SK-N-DZ (cell line): Measurements from ENCODE around the gene YEATS2.

Experiments
- DNase-seq: peaks from one replicate; pipeline ENCODE4 v3.0.0-alpha.2; 2015; ENCODE audit warnings: low spot score

YEATS2 gene

GRCh38 chr3:183810643-183811594 lies 113.3 kb downstream of the YEATS2 start:
- no peak for DNase-seq

- no peak for DNase-seq
These were observed 114.0 kb downstream of the YEATS2 start for GRCh38 chr3:183811638-183812037.

- DNase-seq, result no peak
These were observed 115.3 kb downstream of the YEATS2 start for GRCh38 chr3:183812761-183813445.

GRCh38 chr3:183814240-183814639 lies 116.6 kb downstream of the YEATS2 start:
- no peak for DNase-seq

GRCh38 chr3:183815563-183815940 lies 118.0 kb downstream of the YEATS2 start:
- DNase-seq, result no peak

GRCh38 chr3:183815951-183816475 lies 118.4 kb downstream of the YEATS2 start:
- no peak for DNase-seq

- no peak for DNase-seq
These were observed 119.3 kb downstream of the YEATS2 start for GRCh38 chr3:183816681-183817510.

GRCh38 chr3:183817639-183818038 lies 120.0 kb downstream of the YEATS2 start:
- DNase-seq, result no peak

GRCh38 chr3:183818041-183818620 lies 120.5 kb downstream of the YEATS2 start:
- DNase-seq, result no peak

- no peak for DNase-seq
These were observed 121.4 kb downstream of the YEATS2 start for GRCh38 chr3:183818706-183819624.

- DNase-seq, result no peak
These were observed 122.2 kb downstream of the YEATS2 start for GRCh38 chr3:183819831-183820230.

- DNase-seq, result no peak
These were observed 125.0 kb downstream of the YEATS2 start for GRCh38 chr3:183822631-183823030.

GRCh38 chr3:183823963-183824362 lies 126.4 kb downstream of the YEATS2 start:
- no peak for DNase-seq

- DNase-seq, result no peak
These were observed 127.3 kb downstream of the YEATS2 start for GRCh38 chr3:183824761-183825455.

- DNase-seq, result peak; percentile 68
These were observed 128.0 kb downstream of the YEATS2 start, which contains the start of gene MAP6D1 for GRCh38 chr3:183825456-183826161. Gene MAP6D1 (minus strand): TSS chr3:183825577. CDS start chr3:183825547, 30 bp downstream.

GRCh38 chr3:183826448-183827250 lies 129.1 kb downstream of the YEATS2 start:
- DNase-seq, result no peak

GRCh38 chr3:183827809-183828537 lies 130.4 kb downstream of the YEATS2 start:
- DNase-seq, result no peak
